Femur (tissue), 1 donor: ENCODE data around the gene OAS2.

ENCODE experiments used
- DNase-seq: peaks from one replicate; pipeline ENCODE4 v3.0.0-alpha.2; 2017

Gene OAS2, protein sequence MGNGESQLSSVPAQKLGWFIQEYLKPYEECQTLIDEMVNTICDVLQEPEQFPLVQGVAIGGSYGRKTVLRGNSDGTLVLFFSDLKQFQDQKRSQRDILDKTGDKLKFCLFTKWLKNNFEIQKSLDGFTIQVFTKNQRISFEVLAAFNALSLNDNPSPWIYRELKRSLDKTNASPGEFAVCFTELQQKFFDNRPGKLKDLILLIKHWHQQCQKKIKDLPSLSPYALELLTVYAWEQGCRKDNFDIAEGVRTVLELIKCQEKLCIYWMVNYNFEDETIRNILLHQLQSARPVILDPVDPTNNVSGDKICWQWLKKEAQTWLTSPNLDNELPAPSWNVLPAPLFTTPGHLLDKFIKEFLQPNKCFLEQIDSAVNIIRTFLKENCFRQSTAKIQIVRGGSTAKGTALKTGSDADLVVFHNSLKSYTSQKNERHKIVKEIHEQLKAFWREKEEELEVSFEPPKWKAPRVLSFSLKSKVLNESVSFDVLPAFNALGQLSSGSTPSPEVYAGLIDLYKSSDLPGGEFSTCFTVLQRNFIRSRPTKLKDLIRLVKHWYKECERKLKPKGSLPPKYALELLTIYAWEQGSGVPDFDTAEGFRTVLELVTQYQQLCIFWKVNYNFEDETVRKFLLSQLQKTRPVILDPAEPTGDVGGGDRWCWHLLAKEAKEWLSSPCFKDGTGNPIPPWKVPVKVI

DNA sequence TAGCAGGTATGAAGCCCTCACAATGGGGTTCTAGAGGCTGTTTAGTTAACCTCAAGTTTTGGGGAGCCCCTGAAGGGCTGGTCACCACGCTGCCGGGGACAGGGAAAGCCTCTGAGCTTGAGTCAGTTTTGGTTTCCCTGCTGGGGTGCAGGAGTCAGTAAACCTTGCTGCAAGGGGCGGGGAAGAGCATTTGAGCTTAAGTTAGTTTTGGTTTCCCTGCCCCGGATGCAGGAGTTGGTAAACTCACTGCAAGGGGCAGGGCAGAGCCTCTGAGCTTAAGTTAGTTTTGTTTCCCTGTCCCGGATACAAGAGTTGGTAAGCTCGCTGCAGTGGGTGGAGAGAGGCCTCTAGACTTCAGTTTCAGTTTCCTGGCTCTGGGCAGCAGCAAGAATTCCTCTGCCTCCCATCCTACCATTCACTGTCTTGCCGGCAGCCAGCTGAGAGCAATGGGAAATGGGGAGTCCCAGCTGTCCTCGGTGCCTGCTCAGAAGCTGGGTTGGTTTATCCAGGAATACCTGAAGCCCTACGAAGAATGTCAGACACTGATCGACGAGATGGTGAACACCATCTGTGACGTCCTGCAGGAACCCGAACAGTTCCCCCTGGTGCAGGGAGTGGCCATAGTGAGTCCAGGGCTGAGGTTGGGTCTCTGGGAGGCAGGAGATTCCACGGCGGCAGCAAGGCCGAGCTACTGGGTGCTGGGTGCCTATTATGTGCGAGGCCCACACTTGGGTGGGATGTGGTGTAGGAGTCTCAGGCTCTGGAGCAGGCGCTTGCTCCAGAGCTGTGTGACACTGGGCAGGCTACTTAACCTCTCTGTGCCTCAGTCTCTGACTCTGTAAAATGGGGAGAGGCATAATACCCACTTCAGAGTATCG lies at the start of gene OAS2:
Gene OAS2, plus strand, starts transcription at position 357 of the 878 bp plus-strand sequence. Its CDS starts 90 bp downstream, at position 447.
- peak; percentile 65 for DNase-seq

DNA sequence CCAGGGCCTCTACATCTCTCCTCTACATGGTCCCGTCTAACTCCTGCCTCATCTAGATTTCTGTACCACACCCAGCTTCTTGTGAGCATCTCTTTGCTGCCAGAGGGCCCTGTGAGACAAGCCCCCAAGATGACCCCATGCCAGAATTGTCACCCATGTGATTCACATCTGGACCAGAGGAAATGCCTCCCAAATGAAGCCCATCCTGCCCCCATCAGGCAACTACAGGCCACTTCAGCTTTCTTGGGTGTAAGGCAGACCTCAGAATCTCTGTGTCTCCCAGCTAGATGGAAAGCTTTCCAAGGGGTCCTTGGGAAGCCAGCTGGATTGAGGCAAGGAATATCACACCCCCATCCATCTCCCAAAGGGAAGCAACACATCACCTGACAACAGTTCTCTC lies 49.3 kb upstream of the OAS2 start:
- no peak for DNase-seq

DNA sequence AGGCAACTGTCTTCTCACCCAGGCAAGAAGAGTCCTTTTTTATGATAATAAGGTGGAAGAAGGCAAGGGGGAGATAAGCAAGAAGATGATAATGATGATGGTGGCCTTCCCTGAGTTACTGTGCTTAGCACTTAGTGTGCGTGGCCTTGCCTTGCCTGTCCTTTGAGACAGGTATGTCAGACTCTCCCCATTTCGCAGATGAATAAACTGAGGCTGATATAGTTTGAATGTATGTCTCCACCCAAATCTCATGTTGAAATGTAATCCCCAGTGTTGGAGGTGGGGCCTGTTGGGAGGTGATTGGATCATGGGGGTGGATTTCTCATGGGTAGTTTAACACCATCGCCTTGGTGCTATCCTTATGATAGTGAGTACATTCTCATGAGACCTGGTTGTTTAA lies 48.6 kb upstream of the OAS2 start:
- no peak for DNase-seq

DNA sequence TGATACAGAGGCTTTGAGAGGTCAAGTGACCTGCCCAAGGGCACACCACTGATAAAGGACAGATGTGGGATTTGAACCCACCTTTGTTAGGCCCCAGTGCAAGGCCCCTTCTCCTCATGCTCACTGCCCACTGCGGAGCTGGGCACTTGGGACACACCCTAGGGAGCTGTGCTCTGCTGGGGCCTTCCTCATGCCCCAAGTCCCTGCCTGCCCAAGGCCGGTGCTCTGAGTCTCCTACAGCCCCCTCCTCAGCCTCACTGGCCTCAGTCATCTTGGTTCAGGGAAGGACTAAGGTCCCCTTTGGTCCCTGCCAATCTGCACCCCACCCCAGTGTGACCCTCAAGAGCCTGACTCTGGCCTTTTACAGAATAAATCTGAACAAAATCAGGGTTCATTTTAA lies 48.0 kb upstream of the OAS2 start:
- DNase-seq: no peak

DNA sequence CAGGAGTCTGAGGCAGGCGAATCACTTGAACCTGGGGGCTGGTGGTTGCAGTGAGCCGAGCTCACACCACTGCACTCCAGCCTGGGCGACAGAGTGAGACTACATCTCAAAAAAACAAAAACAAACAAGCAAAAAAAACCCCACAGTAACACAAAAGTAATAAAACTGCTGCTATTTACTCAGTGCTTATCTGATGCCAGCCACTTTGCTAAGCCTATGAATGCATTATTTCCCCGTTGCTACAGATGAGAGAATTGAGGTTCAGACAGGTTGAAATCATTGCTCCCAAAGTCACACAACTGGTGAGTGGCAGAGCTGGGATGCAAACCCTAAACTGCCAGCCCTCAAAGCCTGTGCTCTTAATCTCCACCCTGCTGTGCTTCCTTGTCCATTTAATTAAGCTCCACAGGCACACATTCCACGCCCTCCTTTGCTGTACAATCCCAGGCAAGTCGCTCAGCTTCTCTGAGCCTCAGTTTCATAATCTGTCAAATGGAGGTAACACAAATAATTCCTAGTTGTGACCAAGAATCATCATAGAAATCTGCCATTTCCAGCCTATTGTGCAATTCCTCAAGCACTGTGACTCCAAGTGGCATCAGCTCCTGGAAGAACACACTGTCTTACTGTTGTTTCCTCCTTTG lies 45.7 kb upstream of the OAS2 start:
- DNase-seq: no peak

DNA sequence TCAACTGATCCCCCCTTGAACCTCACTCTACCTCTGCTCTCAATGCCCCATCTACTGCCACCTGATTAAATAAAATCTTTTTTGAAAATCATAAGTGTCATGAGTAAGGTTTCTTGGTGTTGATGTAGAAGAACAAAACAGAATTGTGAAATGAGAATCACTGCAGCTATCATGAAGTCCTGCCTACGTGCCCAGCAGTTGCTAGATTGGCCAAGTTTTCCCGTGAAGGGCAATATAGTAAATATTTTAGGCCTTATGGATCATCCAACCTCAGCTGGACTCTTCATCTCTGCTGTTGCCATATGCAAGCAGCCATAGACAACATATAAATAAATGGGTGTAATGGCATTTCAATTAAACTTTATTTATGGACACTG lies 45.2 kb upstream of the OAS2 start:
- no peak for DNase-seq

DNA sequence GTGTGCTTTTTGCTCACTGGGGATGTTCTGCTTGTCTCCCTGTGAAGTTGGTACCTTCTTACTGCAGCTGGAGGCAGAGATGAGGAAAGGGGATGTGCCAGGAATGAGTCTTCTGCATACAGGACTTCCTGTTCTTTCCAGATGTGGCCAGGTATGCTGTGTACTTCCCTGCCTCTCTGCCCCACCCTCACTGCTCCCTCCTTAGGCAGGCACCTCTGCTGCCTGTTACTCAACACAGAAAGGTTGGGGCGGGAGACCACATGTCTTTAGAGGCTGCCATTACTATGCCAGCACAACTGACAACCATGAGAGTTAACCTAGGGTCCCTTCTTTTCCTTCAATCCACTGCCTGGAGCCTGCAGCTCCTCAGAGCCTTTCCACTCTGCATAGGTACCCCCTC lies 42.1 kb upstream of the OAS2 start:
- DNase-seq: no peak

DNA sequence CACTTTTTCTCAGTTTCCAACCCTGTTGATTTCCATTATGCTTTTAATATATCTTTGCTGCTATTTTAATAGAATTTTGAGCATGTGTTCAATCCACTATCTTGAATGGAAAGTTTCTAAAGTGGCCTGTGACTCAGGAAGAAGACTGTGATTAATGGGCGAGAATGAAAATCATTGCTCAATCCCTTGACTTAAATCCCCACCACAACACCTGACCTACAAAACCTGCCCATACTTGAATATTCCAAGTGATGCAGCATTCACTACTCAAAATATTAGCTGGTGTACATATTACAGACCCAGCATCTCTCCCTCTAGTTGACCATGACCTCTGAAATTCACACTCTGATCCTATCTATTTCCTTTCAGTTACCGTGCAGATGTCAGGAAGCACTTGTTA lies 41.4 kb upstream of the OAS2 start:
- DNase-seq: no peak

DNA sequence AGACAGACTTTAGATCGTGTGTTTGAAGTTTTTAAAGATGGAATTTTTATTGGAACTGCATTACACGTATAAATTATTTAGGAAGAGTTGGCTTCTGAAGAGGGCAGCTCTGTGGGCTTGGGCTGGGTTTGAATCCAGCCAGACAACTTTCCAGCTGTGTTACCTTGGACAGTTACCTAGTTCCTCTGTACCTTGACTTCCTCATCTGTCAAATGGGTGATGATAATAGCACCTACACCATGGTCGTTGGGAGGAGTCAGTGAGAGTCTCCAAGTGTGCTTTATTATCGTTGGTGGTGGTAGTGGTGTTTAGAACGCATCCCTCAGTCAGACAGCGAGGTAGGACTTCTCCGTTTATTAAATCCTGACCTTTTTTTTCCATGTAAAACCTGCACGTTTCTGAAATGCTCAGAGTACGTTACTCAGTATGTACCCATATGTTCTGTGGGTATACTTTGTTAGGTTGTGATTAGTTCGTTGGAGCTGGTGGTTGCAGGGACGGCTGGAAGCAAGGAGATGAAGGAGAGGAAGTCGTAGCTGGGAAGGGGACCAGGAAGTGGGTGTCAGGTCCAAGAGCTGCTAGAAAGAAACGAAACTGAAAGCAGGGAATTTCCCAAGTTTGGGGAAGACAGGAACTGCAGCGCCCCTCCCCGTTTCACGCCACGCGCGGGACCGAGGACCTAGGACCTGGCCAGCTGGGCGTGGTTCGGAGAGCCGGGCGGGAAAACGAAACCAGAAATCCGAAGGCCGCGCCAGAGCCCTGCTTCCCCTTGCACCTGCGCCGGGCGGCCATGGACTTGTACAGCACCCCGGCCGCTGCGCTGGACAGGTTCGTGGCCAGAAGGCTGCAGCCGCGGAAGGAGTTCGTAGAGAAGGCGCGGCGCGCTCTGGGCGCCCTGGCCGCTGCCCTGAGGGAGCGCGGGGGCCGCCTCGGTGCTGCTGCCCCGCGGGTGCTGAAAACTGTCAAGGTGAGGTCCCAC lies 40.3 kb upstream of the OAS2 start, which contains the start of gene OAS3:
Gene OAS3, plus strand, starts transcription at position 734 of the 979 bp plus-strand sequence. Its CDS starts 57 bp downstream, at position 791.
- peak; percentile 91 for DNase-seq

DNA sequence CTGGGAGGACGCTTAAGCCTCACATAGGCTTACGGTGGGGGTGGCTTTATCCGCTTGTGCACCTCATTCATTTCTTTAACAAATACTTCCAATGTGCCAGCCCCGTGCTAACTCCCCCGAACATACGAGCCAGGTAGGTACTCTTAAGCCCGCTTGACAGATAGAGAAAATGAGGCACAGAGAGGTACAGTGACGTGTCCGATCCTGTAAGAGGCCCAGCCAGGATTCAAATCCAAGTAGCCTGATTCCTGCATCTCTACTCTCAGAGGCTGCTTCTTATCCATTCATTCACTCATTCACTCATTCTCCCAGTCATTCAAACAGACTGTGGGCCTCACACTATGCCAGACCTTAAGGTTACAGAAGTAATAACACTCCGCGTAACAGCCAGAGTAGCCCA lies 39.6 kb upstream of the OAS2 start:
- DNase-seq: no peak

DNA sequence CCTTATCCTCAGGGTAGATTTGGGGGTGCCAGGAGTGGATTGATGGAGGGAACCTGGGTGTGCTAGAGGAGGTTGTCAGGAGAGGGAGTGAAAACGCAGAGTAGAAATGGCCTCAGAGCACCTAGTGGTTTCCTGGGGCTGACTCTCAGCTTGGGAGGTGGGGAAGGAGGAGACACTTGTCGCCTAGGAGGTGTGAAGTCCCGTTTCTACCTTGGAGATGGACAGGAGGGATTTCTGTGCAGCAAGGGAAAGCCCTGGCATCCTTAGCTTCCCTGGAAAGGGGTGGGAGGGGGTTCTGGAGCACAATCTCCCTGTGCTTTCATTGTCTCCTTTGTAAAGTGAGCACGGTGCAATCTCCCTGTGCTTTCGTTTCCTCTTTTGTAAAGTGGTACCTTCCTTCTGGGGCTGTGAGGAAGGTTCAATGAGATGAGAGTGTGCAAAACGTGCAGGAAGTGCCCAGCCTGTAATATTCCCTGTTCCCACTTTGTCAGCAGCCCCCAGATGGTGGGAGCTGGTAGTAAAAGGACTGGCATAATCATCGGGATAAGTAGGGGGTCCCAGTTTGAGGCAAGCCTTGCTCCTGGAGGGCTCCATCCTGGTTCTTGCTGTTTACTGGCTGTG lies 38.4 kb upstream of the OAS2 start:
- DNase-seq: no peak

DNA sequence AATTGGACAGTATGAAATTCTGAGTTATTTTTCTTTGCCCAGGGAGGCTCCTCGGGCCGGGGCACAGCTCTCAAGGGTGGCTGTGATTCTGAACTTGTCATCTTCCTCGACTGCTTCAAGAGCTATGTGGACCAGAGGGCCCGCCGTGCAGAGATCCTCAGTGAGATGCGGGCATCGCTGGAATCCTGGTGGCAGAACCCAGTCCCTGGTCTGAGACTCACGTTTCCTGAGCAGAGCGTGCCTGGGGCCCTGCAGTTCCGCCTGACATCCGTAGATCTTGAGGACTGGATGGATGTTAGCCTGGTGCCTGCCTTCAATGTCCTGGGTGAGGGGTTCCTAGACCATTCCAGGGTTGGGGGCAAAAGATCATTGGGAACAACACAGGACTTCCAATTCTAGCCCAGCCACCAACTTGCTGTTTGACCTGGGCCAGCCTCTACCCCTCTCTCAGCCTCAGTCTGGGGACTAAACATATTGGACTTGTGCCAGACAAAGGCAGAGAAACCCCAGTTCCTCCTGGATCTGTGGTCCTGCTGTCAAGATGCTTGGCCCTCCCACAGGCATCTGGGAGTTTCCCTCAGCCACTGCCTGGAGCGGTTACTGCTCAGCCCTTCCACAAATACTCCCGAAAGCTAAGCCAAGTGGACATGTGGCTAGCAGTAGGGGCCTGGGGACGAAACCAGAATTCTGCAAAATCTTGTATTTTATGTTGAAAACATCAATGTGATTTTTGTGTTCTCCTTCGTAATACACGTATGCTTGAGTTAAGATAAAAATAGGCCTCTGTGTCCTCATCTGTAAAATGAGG lies 36.6 kb upstream of the OAS2 start:
- DNase-seq: no peak

DNA sequence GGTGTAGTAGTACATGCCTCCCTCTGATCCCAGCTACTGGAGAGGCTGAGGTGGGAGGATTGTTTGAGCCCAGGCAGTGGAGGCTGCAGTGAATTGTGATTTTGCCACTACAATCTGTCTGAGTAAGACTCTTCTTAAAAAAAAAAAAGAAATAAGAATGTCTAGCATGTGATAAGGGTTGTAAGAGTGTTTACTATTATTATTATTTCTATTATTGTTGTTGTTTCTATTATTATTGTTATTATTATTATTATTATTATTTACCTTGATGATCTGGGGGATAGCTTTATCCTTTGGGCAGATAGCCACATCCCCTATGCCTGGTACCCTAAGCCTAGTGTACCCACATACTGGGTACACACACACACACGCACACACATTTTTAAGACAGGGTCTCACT lies 35.7 kb upstream of the OAS2 start:
- no peak for DNase-seq

DNA sequence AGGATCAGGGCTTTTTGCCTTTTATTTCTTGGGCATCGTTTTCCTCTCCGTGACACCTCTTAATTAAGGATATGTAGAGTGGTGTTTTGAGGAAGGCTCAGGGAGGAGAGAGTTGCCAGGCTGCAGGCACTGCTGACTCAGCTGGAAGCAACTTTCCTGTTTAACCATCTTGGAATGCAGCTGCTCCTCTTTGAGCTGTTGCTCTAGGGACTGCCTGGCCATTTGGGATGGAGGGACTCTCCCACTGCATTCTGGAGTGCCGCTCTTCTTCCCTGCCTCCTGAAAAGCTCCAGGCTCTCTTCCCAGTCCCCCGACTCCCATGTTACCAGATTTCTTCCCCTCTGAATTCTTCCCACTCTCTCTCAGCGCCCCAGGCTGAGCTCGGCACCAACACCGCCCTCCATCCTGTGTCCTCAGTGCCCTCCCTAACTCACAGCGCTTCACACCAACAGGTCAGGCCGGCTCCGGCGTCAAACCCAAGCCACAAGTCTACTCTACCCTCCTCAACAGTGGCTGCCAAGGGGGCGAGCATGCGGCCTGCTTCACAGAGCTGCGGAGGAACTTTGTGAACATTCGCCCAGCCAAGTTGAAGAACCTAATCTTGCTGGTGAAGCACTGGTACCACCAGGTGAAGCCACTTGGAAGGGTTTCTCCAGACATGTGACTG lies 34.2 kb upstream of the OAS2 start:
- DNase-seq: no peak

DNA sequence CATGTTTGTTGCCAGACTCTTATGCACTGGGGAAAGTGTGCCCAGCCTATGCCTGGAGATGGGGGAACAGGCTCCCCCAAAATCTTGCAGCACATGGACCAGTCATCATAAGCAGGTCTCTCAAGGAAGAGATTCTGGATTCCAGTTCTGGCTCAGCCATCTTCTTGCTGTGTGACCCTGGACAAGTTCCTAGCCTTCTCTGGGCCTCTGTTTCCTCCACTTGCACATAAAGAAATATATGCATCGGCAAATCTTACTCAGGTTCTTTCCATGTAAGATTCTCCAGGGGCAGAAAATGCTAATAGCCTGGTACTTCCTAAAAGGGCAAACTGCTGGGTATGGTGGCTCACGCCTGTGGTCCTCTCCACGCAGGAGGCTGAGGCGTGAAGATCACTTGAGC lies 32.8 kb upstream of the OAS2 start:
- DNase-seq: no peak

DNA sequence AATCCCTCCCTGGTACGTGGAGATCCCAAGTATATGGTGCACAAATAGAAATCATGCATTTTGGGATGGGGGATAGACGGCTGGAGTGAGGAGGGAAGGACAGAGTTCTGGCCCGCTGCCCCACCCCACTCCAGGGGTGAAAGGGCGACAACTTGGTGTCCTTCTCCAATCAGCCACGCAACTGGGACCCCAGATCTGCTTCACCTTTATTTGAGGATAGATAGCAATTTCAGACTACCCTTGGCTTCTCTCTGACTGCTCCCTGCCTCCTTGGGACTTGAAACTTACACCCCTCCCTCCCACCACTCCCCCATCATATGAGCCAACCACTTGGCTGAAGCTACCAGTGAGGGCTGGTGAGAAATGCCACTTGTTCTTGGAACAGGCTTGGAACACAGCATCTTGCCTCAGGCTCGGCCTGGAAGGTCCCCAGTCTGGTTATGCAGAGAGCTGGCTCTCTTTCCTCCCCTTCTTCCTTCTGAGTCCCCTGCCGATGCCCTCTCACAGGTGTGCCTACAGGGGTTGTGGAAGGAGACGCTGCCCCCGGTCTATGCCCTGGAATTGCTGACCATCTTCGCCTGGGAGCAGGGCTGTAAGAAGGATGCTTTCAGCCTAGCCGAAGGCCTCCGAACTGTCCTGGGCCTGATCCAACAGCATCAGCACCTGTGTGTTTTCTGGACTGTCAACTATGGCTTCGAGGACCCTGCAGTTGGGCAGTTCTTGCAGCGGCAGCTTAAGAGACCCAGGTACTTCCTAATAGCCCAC lies 31.9 kb upstream of the OAS2 start:
- DNase-seq: no peak

DNA sequence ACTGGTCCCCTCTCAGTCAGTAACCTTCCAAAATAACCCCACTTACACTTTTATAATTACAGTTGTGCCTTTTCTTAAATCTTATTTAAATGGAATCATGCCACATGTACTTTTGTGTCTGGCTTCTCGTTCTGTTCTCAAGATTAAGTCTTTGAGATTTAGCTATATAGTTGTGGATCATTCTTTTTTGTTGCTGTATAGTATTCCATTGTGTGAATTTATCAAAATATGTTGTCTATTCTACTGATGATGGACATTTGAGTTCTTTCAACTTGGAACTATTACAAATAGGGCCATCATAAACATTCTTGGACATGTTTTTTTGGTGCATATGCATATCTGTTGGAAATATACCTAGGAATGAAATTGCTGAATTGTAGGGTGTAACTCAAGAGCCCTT lies 31.0 kb upstream of the OAS2 start:
- no peak for DNase-seq

DNA sequence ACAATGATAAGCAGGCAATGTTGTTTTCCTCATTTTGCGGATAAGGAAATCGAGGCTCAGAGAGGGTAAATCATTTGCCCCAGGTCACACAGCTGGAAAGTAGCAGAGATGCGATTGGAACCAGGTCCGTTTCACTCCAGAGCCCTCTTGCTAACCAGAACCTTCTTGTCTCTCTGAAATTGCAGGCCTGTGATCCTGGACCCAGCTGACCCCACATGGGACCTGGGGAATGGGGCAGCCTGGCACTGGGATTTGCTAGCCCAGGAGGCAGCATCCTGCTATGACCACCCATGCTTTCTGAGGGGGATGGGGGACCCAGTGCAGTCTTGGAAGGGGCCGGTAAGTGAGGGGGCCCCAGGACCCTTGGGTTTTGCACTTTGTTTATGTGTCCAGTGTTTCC lies 30.6 kb upstream of the OAS2 start:
- no peak for DNase-seq

DNA sequence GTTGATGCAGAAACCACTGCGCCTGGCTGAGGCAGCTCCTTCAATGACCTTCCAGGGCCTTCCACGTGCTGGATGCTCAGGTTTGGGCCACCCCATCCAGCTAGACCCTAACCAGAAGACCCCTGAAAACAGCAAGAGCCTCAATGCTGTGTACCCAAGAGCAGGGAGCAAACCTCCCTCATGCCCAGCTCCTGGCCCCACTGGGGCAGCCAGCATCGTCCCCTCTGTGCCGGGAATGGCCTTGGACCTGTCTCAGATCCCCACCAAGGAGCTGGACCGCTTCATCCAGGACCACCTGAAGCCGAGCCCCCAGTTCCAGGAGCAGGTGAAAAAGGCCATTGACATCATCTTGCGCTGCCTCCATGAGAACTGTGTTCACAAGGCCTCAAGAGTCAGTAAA lies 29.5 kb upstream of the OAS2 start:
- no peak for DNase-seq
